Natural killer cell (primary cell): ENCODE measurements around the gene FAM151A. TPM values are rescaled to one million over a fixed set of nuclear protein-coding genes. Genes with fewer than 3 reads are reported as not detected.

Experiments
- ATAC-seq, 3 donors: fragments of 150-1000 bp in 2 of 3; fragments of 200-7000 bp in 1 of 3; cut with Tn5 transposase; 1 replicate in 1 of 3; 2 replicates in 2 of 3; pipeline ENCODE4 v1.10.0; 2021; ENCODE audit warnings: mild to moderate bottlenecking in 2 of 3, moderate library complexity in 2 of 3
- DNase-seq, 2 donors: peaks; one replicate each; pipeline versions ENCODE4 v3.0.0 to v3.0.0-alpha.2; 2013 to 2021; ENCODE audit warnings: mixed read lengths in 1 of 2
- H3K27ac ChIP-seq: one replicate; pipeline ENCODE4 v1.5.1; 2013; ENCODE audit warnings: mild to moderate bottlenecking, low read length
- H3K27me3 ChIP-seq: one replicate; pipeline ENCODE4 v1.6.1; 2013; ENCODE audit warnings: low read length; ENCODE audit not compliant: control insufficient read depth, insufficient read depth
- H3K36me3 ChIP-seq: one replicate; pipeline ENCODE4 v1.6.1; 2013; ENCODE audit warnings: low read length; ENCODE audit not compliant: control insufficient read depth, insufficient read depth
- H3K4me1 ChIP-seq: one replicate; pipeline ENCODE4 v1.6.1; 2013; ENCODE audit warnings: low read length; ENCODE audit not compliant: control insufficient read depth, insufficient read depth
- H3K4me3 ChIP-seq: one replicate; pipeline ENCODE4 v1.5.1; 2013; ENCODE audit warnings: low read length
- H3K9me3 ChIP-seq: one replicate; pipeline ENCODE4 v1.6.1; 2013; ENCODE audit warnings: low read length; ENCODE audit not compliant: control insufficient read depth, insufficient read depth
- H3K27ac Mint-ChIP-seq, 2 donors: one replicate each; pipeline ENCODE4 v1.8.0; 2022; ENCODE audit warnings: mild to moderate bottlenecking in 2 of 2, mixed read lengths in 2 of 2, moderate library complexity in 1 of 2
- H3K27me3 Mint-ChIP-seq, 2 donors: one replicate each; pipeline ENCODE4 v1.8.0; 2022; ENCODE audit warnings: low read depth in 2 of 2, mixed read lengths in 2 of 2
- H3K36me3 Mint-ChIP-seq: one replicate; pipeline ENCODE4 v1.8.0; 2022; ENCODE audit warnings: mixed read lengths
- H3K4me1 Mint-ChIP-seq, 2 donors: one replicate each; pipeline ENCODE4 v1.8.0; 2022; ENCODE audit warnings: mixed read lengths in 2 of 2
- H3K4me3 Mint-ChIP-seq: one replicate; pipeline ENCODE4 v1.8.0; 2022; ENCODE audit warnings: mild to moderate bottlenecking, moderate library complexity, mixed read lengths
- H3K9me3 Mint-ChIP-seq, 2 donors: one replicate each; pipeline ENCODE4 v1.8.0; 2022; ENCODE audit warnings: mixed read lengths in 2 of 2
- WGBS: methylation state at CpG from one replicate; pipeline ENCODE4 v1.1.7; 2013; ENCODE audit warnings: missing lambda C conversion rate; ENCODE audit not compliant: insufficient coverage; 5-methylcytosine and 5-hydroxymethylcytosine counted together
- intact Hi-C: fragments of 100-400 bp; cut with micrococcal nuclease; formaldehyde crosslinking; loops from one replicate; pipeline ENCODE4 v1.14.2; 2022
- total RNA-seq, 4 donors: library from RNA; stranded (reverse); fragments of 120-200 nt in 1 of 4; gene quantifications; one replicate each; pipeline versions ENCODE4 v1.2.3 to v1.2.4, GENCODE V29; 2013 to 2022
- TF ChIP-seq, protein P1 (sequence below): fragments of 200-600 bp; IDR thresholded peaks from one replicate; pipeline ENCODE4 v1.8.0; 2022; ENCODE audit warnings: antibody characterized with exemption

FAM151A gene
- total RNA-seq, 3 donors from 2014 or later (not counting 1 experiment from before 2014, with no cell fraction given) = not detected

DNA sequence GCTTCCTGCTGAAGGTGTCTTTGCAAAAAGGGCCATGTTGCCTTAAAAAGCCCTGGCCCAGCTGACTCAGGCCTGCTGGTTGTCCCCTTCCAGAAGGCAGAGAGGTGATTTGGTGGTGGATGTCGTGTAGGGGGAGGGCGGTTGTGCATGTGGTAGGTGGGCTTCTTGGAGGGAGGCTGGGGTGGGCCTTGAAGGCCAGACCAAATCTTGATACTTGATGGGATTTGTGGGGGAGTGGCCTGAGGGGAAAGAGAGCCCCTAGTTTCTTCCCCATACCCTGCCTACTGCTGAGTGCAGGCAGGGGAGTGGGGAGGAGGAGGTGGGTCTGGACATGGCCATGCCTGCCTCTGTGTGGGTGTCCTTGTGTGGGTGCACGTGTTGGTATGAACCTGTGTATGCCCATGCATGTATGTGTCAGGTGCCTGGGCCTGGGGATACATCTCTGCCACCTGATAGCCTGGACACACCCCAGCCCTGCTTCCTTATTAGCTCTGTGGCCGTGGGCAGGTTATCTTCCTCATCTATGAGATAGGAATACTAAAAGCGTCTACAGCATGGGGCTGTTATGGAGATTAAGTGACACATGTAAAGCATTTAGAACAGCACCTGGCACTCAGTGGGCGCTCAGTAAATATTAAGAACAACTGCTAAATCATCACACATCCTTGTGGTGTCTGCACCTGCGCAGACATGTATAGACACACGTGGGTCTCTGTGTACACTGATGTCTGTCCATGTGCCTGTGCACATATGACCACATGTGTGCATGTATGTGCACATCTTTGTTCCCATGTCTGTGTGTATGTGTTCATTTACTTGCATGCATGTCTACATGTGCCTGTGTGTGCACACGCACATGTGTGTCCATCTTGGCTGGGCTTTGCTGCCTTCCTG is 17.0 kb downstream of the FAM151A start:
- H3K36me3 Mint-ChIP-seq = no peaks in the 10 kb centered on the region
- no peak overlapping the region for H3K4me3 Mint-ChIP-seq
- Histone ChIP-seq H3K36me3 (no peaks in the 10 kb centered on the region), H3K27ac (no peak overlapping the region), H3K27me3 (no peaks in the 10 kb centered on the region), H3K4me3 (no peak overlapping the region), H3K9me3 (no peaks in the 10 kb centered on the region), H3K4me1 (peaks cover 8% of the 10 kb centered on the region)
- intact Hi-C loops = no loop called here
- ATAC-seq (no peak), DNase-seq (no peak)
- no peaks in the 10 kb centered on the region for H3K27me3 Mint-ChIP-seq
- 75% methylated on average over 8 of the region's 9 CpGs for WGBS
- H3K9me3 Mint-ChIP-seq = no peaks in the 10 kb centered on the region
- peaks cover 9 to 11% of the 10 kb centered on the region in 2 donors for H3K4me1 Mint-ChIP-seq
- H3K27ac Mint-ChIP-seq = no peak overlapping the region
- TF ChIP-seq, protein P1, sequence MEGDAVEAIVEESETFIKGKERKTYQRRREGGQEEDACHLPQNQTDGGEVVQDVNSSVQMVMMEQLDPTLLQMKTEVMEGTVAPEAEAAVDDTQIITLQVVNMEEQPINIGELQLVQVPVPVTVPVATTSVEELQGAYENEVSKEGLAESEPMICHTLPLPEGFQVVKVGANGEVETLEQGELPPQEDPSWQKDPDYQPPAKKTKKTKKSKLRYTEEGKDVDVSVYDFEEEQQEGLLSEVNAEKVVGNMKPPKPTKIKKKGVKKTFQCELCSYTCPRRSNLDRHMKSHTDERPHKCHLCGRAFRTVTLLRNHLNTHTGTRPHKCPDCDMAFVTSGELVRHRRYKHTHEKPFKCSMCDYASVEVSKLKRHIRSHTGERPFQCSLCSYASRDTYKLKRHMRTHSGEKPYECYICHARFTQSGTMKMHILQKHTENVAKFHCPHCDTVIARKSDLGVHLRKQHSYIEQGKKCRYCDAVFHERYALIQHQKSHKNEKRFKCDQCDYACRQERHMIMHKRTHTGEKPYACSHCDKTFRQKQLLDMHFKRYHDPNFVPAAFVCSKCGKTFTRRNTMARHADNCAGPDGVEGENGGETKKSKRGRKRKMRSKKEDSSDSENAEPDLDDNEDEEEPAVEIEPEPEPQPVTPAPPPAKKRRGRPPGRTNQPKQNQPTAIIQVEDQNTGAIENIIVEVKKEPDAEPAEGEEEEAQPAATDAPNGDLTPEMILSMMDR = no peak

DNA sequence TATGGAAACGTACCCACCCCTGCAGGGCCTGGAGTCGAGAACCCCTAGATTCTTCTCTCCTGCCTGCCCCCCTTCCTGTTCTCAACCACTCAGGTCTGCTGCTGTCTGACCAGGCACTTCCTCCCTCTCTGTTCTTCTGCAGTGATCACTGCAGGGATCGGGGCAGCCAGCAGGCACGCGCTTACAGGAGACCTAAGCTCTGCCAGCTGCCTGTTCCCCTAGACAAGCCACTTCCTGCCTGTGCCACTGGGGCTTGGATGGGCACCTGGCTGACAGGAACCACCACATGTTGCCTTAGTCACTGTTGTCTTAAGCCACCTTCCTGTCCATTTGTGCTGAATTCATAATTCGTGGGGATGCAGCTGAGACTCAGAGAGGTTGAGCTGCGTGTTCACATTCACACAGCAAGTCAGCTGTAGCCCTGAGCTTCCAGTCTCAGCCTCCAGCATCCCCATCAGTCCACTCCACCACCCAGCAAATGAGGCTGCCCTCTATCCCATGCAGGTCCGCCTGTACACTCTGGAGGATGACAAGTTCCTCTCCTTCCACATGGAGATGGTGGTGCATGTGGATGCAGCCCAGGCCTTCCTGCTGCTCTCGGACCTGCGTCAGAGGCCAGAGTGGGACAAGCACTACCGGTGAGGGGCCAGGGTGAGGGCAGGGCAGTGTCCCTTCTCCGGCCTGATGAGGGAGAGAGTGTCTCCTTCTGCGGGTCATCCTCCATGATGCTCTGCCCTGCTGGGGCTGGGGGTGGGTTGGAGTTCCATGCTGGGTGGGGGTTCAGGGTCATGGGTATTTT is 18.6 kb downstream of the FAM151A start:
- Mint-ChIP-seq H3K4me1 (peaks cover 9 to 11% of the 10 kb centered on the region in 2 donors), H3K36me3 (no peaks in the 10 kb centered on the region), H3K9me3 (no peaks in the 10 kb centered on the region), H3K27me3 (no peaks in the 10 kb centered on the region), H3K4me3 (no peak overlapping the region), H3K27ac (peak overlapping the region in 1 of 2 donors; percentile 19)
- H3K27ac ChIP-seq = no peak overlapping the region
- peak in 1 of 2 donors; percentile 54 for DNase-seq
- peak in 1 of 3 donors; percentile 58 for ATAC-seq
- intact Hi-C loops = no loop called here
- no peaks in the 10 kb centered on the region for H3K36me3 ChIP-seq
- TF ChIP-seq, protein P1 = no peak
- no peaks in the 10 kb centered on the region for H3K9me3 ChIP-seq
- no peak overlapping the region for H3K4me3 ChIP-seq
- peaks cover 8% of the 10 kb centered on the region for H3K4me1 ChIP-seq
- H3K27me3 ChIP-seq = no peaks in the 10 kb centered on the region
- 44% methylated on average over 13 of the region's 13 CpGs for WGBS

DNA sequence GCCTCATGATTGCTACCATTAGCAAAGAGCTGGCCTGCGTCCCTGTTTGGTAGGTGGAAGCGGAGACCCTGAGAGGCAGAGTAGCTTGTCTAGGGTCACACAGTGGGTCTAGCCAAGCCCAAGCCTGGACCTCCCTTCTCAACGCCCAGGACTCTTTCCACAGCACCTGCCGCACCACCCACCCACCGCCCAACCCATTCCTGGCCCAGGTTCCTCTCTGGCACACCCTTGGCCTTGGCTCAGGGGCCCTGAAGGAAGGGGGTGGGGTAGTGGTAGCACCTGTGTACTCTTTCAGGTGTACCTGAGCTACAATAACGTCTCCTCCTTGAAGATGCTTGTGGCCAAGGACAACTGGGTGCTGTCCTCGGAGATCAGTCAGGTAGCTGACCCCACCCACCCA is 19.3 kb downstream of the FAM151A start:
- no peaks in the 10 kb centered on the region for H3K9me3 ChIP-seq
- intact Hi-C loops = no loop called here
- H3K4me3 ChIP-seq = no peak overlapping the region
- no peak for DNase-seq
- ATAC-seq = no peak
- no peaks in the 10 kb centered on the region for H3K36me3 Mint-ChIP-seq
- no peaks in the 10 kb centered on the region for H3K27me3 Mint-ChIP-seq
- WGBS = 61% methylated on average over 7 of the region's 7 CpGs
- H3K27ac Mint-ChIP-seq = no peak overlapping the region
- no peaks in the 10 kb centered on the region for H3K36me3 ChIP-seq
- TF ChIP-seq, protein P1 = no peak
- H3K4me3 Mint-ChIP-seq = no peak overlapping the region
- no peaks in the 10 kb centered on the region for H3K9me3 Mint-ChIP-seq
- peaks cover 8% of the 10 kb centered on the region for H3K4me1 ChIP-seq
- no peak overlapping the region for H3K27ac ChIP-seq
- H3K27me3 ChIP-seq = no peaks in the 10 kb centered on the region
- peaks cover 9 to 11% of the 10 kb centered on the region in 2 donors for H3K4me1 Mint-ChIP-seq
